PC-3 (cell line): ENCODE results near the gene PRDM2.

ENCODE experiments used
- EZH2 ChIP-seq: fragments of 300-600 bp; sonication (generic); IDR thresholded peaks from one replicate; pipeline ENCODE4 v1.6.1; 2017; ENCODE audit warnings: antibody characterized with exemption, mild to moderate bottlenecking, low read length; ENCODE audit not compliant: unreplicated experiment
- EZH2phosphoT487 ChIP-seq: fragments of 300-600 bp; sonication (generic); IDR thresholded peaks from 2 replicates; pipeline ENCODE4 v1.6.1; 2018; ENCODE audit warnings: mild to moderate bottlenecking, antibody characterized with exemption, low read length, borderline replicate concordance
- TF ChIP-seq, protein P1 (sequence below): fragments of 300-600 bp; sonication (generic); conservative IDR thresholded peaks from 2 replicates; pipeline ENCODE4 v1.5.1; 2017; ENCODE audit warnings: antibody characterized with exemption, low read depth, mild to moderate bottlenecking, low read length

DNA sequence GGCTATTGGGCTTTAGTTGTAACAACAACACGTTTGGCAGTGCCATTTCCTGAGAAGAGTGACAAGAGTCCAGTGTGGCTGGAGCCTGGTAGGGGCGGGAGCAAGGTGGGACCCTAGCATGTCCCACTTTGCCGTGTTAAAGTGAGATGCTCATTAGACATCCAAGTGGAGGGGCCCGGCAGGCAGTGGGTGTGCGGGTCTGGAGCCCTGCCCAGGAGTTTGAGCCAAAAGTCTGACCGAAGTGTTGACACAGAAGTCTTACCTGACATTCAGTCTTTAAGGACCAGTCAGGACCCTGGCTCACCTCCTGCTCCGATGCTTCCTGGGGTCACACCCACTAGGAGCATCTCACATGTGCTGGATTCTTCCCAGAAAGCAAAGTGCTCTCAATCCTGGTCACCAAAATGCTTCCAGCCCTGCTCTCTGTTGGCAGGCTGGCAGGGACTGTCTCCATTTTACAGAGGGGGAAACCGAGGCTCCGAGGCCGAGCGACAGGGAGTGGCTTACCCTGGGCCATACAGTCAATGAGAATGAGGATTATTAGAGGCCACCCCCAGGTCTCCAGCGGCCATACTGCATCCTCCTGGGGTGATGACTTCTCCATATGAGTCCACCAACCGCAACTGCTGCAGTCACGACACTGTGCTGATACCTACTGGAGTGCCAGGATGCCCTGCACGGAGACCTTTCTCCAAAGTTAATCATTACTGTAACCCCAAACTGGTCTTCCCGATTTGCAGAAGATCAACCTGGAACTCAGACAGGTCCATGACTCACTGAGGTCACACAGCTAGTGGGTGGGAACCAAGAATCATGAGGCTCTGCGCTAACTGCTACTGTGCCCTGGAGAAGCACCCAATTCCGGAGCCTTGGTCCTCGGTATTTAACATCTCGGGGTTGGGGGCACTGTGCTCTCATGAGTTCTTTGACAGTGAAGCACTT is 112.7 kb downstream of the PRDM2 start:
- TF ChIP-seq EZH2 = no peak
- TF ChIP-seq, protein P1, sequence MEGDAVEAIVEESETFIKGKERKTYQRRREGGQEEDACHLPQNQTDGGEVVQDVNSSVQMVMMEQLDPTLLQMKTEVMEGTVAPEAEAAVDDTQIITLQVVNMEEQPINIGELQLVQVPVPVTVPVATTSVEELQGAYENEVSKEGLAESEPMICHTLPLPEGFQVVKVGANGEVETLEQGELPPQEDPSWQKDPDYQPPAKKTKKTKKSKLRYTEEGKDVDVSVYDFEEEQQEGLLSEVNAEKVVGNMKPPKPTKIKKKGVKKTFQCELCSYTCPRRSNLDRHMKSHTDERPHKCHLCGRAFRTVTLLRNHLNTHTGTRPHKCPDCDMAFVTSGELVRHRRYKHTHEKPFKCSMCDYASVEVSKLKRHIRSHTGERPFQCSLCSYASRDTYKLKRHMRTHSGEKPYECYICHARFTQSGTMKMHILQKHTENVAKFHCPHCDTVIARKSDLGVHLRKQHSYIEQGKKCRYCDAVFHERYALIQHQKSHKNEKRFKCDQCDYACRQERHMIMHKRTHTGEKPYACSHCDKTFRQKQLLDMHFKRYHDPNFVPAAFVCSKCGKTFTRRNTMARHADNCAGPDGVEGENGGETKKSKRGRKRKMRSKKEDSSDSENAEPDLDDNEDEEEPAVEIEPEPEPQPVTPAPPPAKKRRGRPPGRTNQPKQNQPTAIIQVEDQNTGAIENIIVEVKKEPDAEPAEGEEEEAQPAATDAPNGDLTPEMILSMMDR = no peak
- no peak for TF ChIP-seq EZH2phosphoT487
